GM23338 (cell line): Measurements from ENCODE around the gene BDH1. TPM values are rescaled to one million over a fixed set of nuclear protein-coding genes. Genes with fewer than 3 reads are reported as not detected.

ENCODE experiments used
- ATAC-seq: fragments of 200-7000 bp; cut with Tn5 transposase; 3 replicates; pipeline ENCODE4 v1.9.1; 2020
- DNase-seq: peaks from one replicate; pipeline ENCODE4 v3.0.0-alpha.2; 2015; ENCODE audit warnings: low spot score
- H2AFZ ChIP-seq: fragments of 200-600 bp; sonication (generic); 2 replicates; pipeline ENCODE4 v1.8.0; 2016; ENCODE audit warnings: antibody characterized with exemption, mild to moderate bottlenecking, moderate library complexity
- H3F3A ChIP-seq: fragments of 200-600 bp; sonication (generic); replicated peaks from 2 replicates; pipeline ENCODE4 v1.8.0; 2017; ENCODE audit warnings: antibody characterized with exemption, mixed run types, low read depth
- H3K27ac ChIP-seq: fragments of 200-600 bp; sonication (generic); 2 replicates; pipeline ENCODE4 v1.6.1; 2016; ENCODE audit warnings: low read depth
- H3K27me3 ChIP-seq: fragments of 200-600 bp; sonication (generic); 2 replicates; pipeline ENCODE4 v1.8.0; 2016; ENCODE audit warnings: mild to moderate bottlenecking, mixed run types, moderate library complexity; ENCODE audit not compliant: insufficient read depth
- H3K36me3 ChIP-seq: fragments of 200-600 bp; sonication (generic); 2 replicates; pipeline ENCODE4 v1.8.0; 2016; ENCODE audit warnings: mild to moderate bottlenecking; ENCODE audit not compliant: insufficient read depth
- H3K4me1 ChIP-seq: fragments of 200-600 bp; sonication (generic); 2 replicates; pipeline ENCODE4 v1.8.0; 2016; ENCODE audit warnings: mild to moderate bottlenecking, moderate library complexity; ENCODE audit not compliant: insufficient read depth
- H3K4me2 ChIP-seq: fragments of 200-600 bp; sonication (generic); 2 replicates; pipeline ENCODE4 v1.7.1; 2017; ENCODE audit warnings: mixed run types
- H3K4me3 ChIP-seq: fragments of 200-600 bp; sonication (generic); 2 replicates; pipeline ENCODE4 v1.6.1; 2016; ENCODE audit warnings: mixed run types
- H3K79me2 ChIP-seq: fragments of 200-600 bp; sonication (generic); replicated peaks from 2 replicates; pipeline ENCODE4 v1.8.0; 2017; ENCODE audit warnings: mild to moderate bottlenecking; ENCODE audit not compliant: insufficient read depth
- H3K9me2 ChIP-seq: fragments of 200-600 bp; sonication (generic); 2 replicates; pipeline ENCODE4 v1.8.0; 2017; ENCODE audit not compliant: insufficient read depth
- H4K20me1 ChIP-seq: fragments of 200-600 bp; sonication (generic); replicated peaks from 2 replicates; pipeline ENCODE4 v1.8.0; 2017; ENCODE audit warnings: mild to moderate bottlenecking; ENCODE audit not compliant: insufficient read depth
- H3K27ac Mint-ChIP-seq: 2 replicates; pipeline ENCODE4 v1.8.0; 2020; ENCODE audit warnings: inconsistent platforms, mild to moderate bottlenecking, moderate library complexity, mixed read lengths
- H3K27me3 Mint-ChIP-seq: 3 replicates; pipeline ENCODE4 v1.8.0; 2022; ENCODE audit warnings: low read depth, mild to moderate bottlenecking, moderate library complexity, mixed read lengths, inconsistent platforms; ENCODE audit not compliant: insufficient read depth, poor library complexity
- H3K36me3 Mint-ChIP-seq: 3 replicates; pipeline ENCODE4 v1.8.0; 2021; ENCODE audit warnings: low read depth, mild to moderate bottlenecking, inconsistent platforms, moderate library complexity, mixed read lengths
- H3K4me1 Mint-ChIP-seq: 3 replicates; pipeline ENCODE4 v1.8.0; 2020; ENCODE audit warnings: mild to moderate bottlenecking, inconsistent platforms, mixed read lengths
- H3K4me3 Mint-ChIP-seq: 3 replicates; pipeline ENCODE4 v1.8.0; 2021; ENCODE audit warnings: moderate library complexity, mild to moderate bottlenecking, inconsistent platforms, mixed read lengths
- H3K9me3 Mint-ChIP-seq: 3 replicates; pipeline ENCODE4 v1.8.0; 2020; ENCODE audit warnings: moderate library complexity, mild to moderate bottlenecking, inconsistent platforms, mixed read lengths
- CREB1 ChIP-seq: fragments of 250-450 bp; sonication (Bioruptor Pico); IDR thresholded peaks from 2 replicates; pipeline ENCODE4 v1.5.0; 2020; ENCODE audit warnings: low read depth, mild to moderate bottlenecking, moderate library complexity
- EZH2 ChIP-seq: fragments of 200-600 bp; sonication (generic); IDR thresholded peaks from one replicate; pipeline ENCODE4 v1.8.0; 2017; ENCODE audit warnings: antibody characterized with exemption, mild to moderate bottlenecking, low read depth; ENCODE audit not compliant: unreplicated experiment
- EZH2phosphoT487 ChIP-seq: fragments of 200-600 bp; sonication (generic); IDR thresholded peaks from one replicate; pipeline ENCODE4 v1.8.1; 2018; ENCODE audit warnings: antibody characterized with exemption; ENCODE audit not compliant: unreplicated experiment
- NANOG ChIP-seq: IDR thresholded peaks from 2 replicates; pipeline ENCODE4 v1.6.1; 2016; ENCODE audit warnings: antibody characterized with exemption, borderline replicate concordance
- POLR2AphosphoS5 ChIP-seq: IDR thresholded peaks from 2 replicates; pipeline ENCODE4 v1.6.1; 2016; ENCODE audit warnings: antibody characterized with exemption, low read depth
- REST ChIP-seq: IDR thresholded peaks from one replicate; pipeline ENCODE4 v1.6.1; 2018; ENCODE audit warnings: antibody characterized with exemption; ENCODE audit not compliant: unreplicated experiment
- STAT1 ChIP-seq: IDR thresholded peaks from one replicate; pipeline ENCODE4 v1.6.1; 2016; ENCODE audit warnings: antibody characterized with exemption; ENCODE audit not compliant: unreplicated experiment
- ZNF331 ChIP-seq: fragments of 250-450 bp; sonication (Bioruptor Pico); IDR thresholded peaks from 2 replicates; pipeline ENCODE4 v1.5.0; 2020; ENCODE audit warnings: low read depth, mild to moderate bottlenecking, moderate library complexity
- ZNF462 ChIP-seq: fragments of 250-450 bp; sonication (Bioruptor Pico); IDR thresholded peaks from 2 replicates; pipeline ENCODE4 v1.5.0; 2020; ENCODE audit warnings: mild to moderate bottlenecking, moderate library complexity
- polyA plus RNA-seq: library from polyadenylated mRNA; unstranded; fragments of >200 nt; fragmentation: Nextera tagmentation; extraction: Ambion mirVana; gene quantifications from 2 replicates; pipeline ENCODE4 v1.2.1, GENCODE V29; 2016
- total RNA-seq: library from RNA; depleted of rRNA; stranded (reverse); fragments of >200 nt; shearing (Covaris generic); gene quantifications from 2 replicates; pipeline ENCODE4 v1.2.3, GENCODE V29; 2014
- TF ChIP-seq, protein P1 (sequence below): IDR thresholded peaks from 2 replicates; pipeline ENCODE4 v1.6.1; 2016; ENCODE audit warnings: antibody characterized with exemption
- TF ChIP-seq, protein P2 (sequence below), 2 experiments: fragments of 200-600 bp in 1 of 2; sonication (generic) in 1 of 2; conservative IDR thresholded peaks; 2 replicates each; pipeline versions ENCODE4 v1.5.1 to v1.6.1; 2016 to 2017; ENCODE audit warnings: antibody characterized with exemption in 2 of 2, low read depth in 2 of 2, mild to moderate bottlenecking in 2 of 2, moderate library complexity in 1 of 2

BDH1 gene
- total and polyA plus RNA-seq, 2 experiments from 2014 or later, result 18.1 to 19.3 TPM

- no peak for TF ChIP-seq ZNF462 (CRISPR knock-in tag)
Measured at GRCh38 chr3:197496746-197497125, 59.0 kb downstream of the BDH1 start (continued).

- no peak overlapping the region for H3K27ac Mint-ChIP-seq
- H3K4me3 ChIP-seq, result no peak overlapping the region
- H3K4me1 ChIP-seq, result no peaks in the 10 kb centered on the region
- H3F3A ChIP-seq, result no peaks in the 10 kb centered on the region
- ATAC-seq (no peak), DNase-seq (no peak)
- no peaks in the 10 kb centered on the region for H3K79me2 ChIP-seq
- peaks cover 3% of the 10 kb centered on the region; the same call in 1 of the 3 replicates for H3K4me1 Mint-ChIP-seq
- H3K27ac ChIP-seq, result no peak overlapping the region
- 0 out of 2 replicates have a peak, but pooled peaks cover 2% of the 10 kb centered on the region for H3K9me2 ChIP-seq
- H3K27me3 Mint-ChIP-seq, result peaks cover 5% of the 10 kb centered on the region
- no peaks in the 10 kb centered on the region for H3K36me3 ChIP-seq
- H3K4me2 ChIP-seq, result no peak overlapping the region
- no peaks in the 10 kb centered on the region for H3K27me3 ChIP-seq
- peaks cover 15% of the 10 kb centered on the region for H3K9me3 Mint-ChIP-seq
- 0 out of 2 replicates have a peak overlapping the region, but pooled peaks have one; percentile 32 for H2AFZ ChIP-seq
- H4K20me1 ChIP-seq, result no peaks in the 10 kb centered on the region
- H3K4me3 Mint-ChIP-seq, result no peak overlapping the region
- H3K36me3 Mint-ChIP-seq, result peaks cover 8% of the 10 kb centered on the region
- TF ChIP-seq POLR2AphosphoS5 (no peak), CREB1 (no peak), REST (no peak), EZH2phosphoT487 (no peak), STAT1 (no peak), NANOG (no peak), ZNF331 (CRISPR knock-in tag) (no peak), EZH2 (no peak)
- TF ChIP-seq, protein P1, sequence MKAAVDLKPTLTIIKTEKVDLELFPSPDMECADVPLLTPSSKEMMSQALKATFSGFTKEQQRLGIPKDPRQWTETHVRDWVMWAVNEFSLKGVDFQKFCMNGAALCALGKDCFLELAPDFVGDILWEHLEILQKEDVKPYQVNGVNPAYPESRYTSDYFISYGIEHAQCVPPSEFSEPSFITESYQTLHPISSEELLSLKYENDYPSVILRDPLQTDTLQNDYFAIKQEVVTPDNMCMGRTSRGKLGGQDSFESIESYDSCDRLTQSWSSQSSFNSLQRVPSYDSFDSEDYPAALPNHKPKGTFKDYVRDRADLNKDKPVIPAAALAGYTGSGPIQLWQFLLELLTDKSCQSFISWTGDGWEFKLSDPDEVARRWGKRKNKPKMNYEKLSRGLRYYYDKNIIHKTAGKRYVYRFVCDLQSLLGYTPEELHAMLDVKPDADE, result no peak
- TF ChIP-seq, protein P2, sequence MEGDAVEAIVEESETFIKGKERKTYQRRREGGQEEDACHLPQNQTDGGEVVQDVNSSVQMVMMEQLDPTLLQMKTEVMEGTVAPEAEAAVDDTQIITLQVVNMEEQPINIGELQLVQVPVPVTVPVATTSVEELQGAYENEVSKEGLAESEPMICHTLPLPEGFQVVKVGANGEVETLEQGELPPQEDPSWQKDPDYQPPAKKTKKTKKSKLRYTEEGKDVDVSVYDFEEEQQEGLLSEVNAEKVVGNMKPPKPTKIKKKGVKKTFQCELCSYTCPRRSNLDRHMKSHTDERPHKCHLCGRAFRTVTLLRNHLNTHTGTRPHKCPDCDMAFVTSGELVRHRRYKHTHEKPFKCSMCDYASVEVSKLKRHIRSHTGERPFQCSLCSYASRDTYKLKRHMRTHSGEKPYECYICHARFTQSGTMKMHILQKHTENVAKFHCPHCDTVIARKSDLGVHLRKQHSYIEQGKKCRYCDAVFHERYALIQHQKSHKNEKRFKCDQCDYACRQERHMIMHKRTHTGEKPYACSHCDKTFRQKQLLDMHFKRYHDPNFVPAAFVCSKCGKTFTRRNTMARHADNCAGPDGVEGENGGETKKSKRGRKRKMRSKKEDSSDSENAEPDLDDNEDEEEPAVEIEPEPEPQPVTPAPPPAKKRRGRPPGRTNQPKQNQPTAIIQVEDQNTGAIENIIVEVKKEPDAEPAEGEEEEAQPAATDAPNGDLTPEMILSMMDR (conservative IDR thresholded peaks at IDR 0.05; ENCODE audit: low read depth in 2 of 2), result no peak
Measured at GRCh38 chr3:197495999-197496745, 59.6 kb downstream of the BDH1 start.
